GM19351 (cell line): Measurements from ENCODE around the gene CPT2.
A peak's percentile ranks its signal among the peaks of the same experiment; 100 is the strongest.

Source experiments
- ATAC-seq: cut with Tn5 transposase; IDR thresholded peaks from one replicate; pipeline ENCODE4 v1.9.1; 2021; ENCODE audit warnings: mild to moderate bottlenecking, moderate library complexity; ENCODE audit not compliant: unreplicated experiment

CPT2 gene

DNA sequence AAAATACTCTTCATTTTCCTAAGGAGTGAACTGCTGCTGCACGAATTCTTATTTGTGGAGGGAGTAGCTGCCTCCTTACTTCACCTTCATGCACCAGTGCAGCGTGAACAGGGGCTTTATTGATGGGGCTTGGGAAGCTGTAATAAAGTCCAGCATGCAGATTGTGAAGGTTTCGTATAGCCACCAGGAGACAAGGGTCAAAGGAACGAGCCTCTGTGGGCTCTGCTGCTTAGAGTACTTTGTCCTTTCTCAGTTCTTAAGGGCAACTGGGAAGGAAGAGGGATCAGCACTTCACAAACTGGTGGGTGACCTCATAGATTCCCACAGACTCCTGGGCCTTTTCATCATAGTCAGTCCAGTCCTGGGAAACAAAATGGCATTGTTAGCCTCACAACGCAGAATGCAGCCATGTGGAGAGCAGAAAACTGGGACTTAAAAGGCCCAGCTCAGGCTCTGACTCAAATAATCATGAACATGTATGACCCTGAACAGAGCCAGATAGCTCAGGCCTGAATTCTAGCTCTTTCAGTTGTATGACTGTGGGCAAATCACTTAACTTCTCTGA lies 17.8 kb downstream of the CPT2 start:
- ATAC-seq, result no peak

DNA sequence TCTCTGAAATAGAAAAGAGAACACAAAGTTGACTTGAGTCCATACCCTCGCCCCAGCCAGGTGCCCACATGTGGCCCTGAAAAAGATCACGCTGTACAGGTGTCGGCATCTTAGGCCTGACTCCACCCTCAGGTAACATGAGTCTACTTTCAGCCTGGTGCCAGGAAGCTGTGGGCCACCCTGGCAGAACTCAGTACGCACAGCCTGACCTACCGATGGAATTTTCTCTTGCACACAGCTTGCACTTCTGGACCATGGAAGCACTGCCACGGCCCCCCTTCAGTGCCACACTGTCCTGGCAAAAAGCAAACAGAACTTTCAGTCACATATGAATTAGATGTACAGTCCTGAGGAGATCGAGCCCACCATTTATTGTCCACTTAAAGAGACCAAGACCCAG lies 21.6 kb downstream of the CPT2 start:
- no peak for ATAC-seq

DNA sequence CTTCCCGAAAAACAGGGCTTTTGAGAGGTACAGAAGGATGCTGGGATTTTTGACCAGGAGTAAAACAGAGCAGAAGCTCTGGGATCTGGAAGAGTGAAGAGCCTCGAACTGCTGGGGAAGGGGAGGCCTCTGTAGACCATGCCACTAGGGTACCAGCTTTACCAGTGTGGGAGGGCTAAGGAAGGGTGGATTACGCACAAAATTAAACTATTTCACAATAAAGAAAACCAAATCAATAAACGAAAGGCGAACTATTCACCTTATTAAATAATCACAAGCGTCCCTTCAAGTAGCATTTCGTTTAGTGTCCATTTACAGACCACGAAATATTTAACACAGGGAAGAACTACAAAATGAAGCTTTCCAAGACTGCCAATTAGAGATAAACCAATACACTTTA lies 23.1 kb downstream of the CPT2 start:
- ATAC-seq, result no peak

DNA sequence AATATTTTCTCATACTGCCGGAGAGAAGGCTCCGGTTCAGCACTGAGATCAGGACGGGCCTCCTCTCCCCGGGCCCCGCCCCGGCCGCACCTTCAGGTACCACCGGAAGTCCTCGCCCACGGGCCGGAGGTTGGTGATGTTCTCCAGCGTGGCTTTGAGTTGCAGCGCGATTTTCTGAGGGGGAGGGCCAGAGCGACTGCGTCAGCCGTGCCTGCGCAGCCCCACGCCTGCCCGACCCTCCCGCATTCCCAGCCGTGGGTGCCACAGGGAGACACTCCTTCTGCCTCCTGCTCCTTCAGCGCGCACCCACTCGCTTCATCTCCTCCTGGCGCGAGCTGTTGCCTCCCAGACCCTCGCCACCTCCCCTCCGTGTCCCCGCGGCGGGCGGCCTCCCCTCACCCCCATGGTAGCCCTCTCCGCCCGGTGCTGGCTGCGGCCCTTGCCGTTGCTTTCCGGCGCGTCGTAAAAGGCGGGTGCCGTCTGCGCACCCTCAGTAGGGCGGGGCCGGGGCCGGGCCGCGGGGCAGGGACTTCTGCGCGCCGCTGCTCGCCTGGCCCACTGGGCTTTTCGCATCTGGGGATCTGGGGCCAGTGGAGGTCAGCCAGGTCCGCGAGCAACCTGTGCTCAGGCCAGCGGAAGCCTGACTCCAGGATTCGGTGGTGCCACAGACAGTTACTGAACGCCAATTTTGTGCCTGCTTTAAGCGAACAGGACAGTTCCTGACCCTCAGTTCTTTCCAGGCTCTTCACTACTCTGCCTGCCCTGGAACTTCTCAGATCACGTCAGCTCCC lies 23.7 kb downstream of the CPT2 start, which contains the start of gene CZIB:
Gene CZIB (minus strand): TSS at position 464 of the 791 bp plus-strand sequence. CDS start 59 bp downstream, at position 405.
- peak; percentile 92 for ATAC-seq

DNA sequence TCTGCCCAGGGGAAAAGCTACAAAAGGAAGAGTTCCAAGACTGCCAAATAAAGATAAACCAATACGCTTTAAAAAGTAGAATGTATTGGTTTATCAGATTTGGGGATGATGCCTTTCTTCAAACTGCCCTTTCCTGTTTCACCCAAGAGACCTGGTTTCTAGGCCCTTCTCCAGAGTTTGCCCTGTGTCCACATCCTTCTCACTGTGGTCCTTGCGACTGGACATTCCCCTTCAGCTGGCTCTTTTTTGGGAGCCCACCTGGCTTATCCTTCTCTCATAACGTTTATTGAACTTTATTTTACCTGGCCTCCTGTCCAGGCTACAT lies 24.3 kb downstream of the CPT2 start:
- ATAC-seq, result no peak

DNA sequence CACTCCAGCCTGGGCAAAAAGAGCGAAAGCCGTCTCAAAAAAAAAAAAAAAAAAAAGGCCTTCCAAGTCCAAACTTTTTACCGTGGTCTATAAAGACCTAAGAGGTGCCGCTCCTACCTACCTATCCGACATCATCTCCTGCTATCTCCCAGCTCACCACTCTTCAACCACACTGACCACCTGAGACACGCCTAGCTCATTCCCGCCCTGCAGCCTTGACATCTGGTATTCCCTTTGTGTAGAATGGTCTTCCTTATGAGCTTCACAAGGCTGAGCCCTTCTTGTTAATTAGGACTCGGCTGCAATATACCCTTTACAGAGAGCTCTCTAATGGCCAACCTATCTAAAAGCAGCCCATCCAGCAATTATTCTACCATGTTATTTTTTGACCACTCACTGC lies 41.0 kb downstream of the CPT2 start:
- ATAC-seq, result no peak

- ATAC-seq, result peak; percentile 98
Measured at GRCh38 chr1:53238197-53239155, 41.9 kb downstream of the CPT2 start, which contains the start of gene MAGOH. TSS of gene MAGOH (minus strand) at chr1:53238518. CDS start at chr1:53238448, 70 bp downstream.

DNA sequence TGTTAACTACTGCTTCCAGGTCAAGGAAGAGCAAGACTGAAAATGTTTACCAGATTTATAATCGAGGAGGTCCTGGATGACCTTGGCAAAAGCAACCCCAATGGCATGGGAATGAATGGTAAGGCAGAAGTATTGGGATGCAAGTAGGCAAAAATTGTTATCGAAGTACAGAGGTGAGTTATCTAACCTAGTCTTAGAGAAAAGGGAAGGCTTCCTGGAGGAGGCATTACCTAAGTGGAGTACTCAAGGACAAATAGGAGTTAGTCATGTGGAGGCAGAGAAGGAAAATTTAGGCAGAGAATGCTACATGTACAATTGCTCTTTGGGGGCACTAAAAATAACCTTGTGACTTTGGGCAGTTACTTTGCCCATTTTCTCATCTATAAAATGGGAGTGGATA lies 45.2 kb downstream of the CPT2 start:
- ATAC-seq, result no peak

DNA sequence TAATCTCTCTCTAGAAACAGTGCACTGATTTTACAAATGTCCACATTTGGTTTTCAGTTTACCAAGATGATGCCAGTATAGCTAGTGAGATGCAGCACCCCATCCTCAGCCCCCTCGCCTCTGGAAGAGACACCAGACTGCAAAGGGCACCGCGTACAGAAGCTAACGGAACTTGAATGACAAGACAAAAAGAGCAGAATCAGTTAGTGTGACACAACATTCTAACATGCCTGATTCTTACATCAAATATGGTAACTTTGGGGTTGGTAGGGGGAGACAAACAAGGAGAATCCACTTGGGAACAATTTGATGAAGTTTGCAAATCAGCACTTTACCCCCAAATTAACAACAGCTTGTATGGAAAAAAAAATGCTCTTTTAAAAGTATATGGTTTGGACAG lies 45.8 kb downstream of the CPT2 start:
- ATAC-seq, result no peak

DNA sequence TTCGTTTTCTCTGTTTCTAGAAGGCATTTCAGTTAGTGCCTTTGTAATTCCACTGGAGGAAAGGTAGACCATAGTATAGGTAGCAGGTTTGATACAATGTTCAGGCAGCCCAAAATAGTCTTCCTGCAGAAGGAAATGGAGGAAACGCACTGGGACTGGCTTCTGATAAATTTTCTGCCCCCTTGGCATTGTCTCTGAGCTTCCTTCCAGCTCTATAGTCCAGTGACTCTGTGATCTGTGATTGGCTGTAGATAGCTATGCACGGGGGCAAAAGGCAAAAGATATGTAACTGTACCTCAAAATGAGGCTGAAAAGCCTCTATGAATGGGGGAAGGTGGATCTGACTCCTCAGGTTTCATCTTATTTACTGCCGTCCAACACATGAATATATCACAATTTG lies 47.5 kb downstream of the CPT2 start:
- ATAC-seq, result no peak

- no peak for ATAC-seq
Measured at GRCh38 chr1:53246261-53247134, 49.9 kb downstream of the CPT2 start.

- ATAC-seq, result no peak
Measured at GRCh38 chr1:53249706-53250105, 53.1 kb downstream of the CPT2 start.

GRCh38 chr1:53250325-53250724 lies 53.7 kb downstream of the CPT2 start:
- no peak for ATAC-seq

GRCh38 chr1:53254011-53254640 lies 57.5 kb downstream of the CPT2 start:
- no peak for ATAC-seq

DNA sequence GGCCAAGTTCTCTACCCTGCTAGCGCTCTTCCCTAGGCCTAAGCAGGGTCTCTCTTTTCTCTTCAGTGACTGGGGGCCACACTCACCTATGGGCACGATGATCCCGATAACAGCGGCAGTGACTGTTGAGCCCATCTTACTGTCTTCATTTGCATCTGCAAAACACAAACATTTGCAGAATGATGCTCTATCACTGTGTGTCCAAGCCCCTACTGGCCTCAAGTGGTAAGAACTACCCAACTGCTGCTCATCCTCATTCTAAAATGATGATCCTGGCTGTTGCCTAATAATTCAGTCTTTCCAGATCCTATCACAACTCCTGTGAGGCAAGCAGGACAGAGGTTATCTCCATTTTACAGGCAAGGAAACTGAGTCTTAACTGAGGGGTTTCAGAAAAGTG lies 58.4 kb downstream of the CPT2 start:
- no peak for ATAC-seq

- ATAC-seq, result no peak
Measured at GRCh38 chr1:53256511-53257453, 60.2 kb downstream of the CPT2 start.

DNA sequence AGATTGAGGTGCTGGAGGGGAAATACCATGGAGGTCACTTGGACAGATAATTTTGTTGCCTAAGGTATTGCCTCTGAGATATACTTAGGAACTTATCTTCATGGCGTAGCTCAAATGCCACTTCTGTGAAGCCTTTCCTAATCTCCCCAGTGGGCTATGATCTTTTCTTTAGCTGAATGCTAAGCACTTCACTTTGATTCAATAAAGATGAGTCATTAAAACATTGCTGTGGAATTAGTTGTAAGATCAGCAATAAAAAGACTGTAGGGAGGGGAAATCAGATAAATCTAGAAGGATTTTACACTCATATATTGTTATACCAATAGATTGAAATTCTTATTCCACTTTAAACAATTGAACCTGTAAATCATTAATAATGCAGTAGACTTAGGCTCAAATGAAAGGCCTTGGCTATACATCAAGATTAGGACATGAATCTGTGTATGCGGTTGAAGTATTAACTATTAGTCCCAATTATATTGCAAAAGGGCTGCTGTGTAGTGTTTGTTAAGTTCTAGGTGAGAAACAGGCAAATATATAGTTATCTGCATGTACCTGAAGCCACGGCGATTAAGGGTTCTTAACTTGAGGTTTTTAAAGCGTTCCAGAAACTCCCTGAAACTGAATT lies 60.9 kb downstream of the CPT2 start:
- no peak for ATAC-seq

- ATAC-seq, result no peak
Measured at GRCh38 chr1:53258216-53258615, 61.6 kb downstream of the CPT2 start.

- peak; percentile 63 for ATAC-seq
Measured at GRCh38 chr1:53259932-53260331, 63.3 kb downstream of the CPT2 start.
